Adrenal gland (tissue), 19 donors: ENCODE data around the gene FBLN1. TPM values are rescaled to one million over a fixed set of nuclear protein-coding genes. Genes with fewer than 3 reads are reported as not detected.
A peak's percentile ranks its signal among the peaks of the same experiment; 100 is the strongest.

Experiments used
- DNase-seq, 7 donors: peaks; one replicate each; pipeline ENCODE4 v3.0.0-alpha.2; 2019 to 2020
- H3K27ac ChIP-seq, 5 donors: fragments of 200-600 bp; sonication (generic) in 4 of 5; 1 replicate in 3 of 5; 2 replicates in 2 of 5; pipeline versions ENCODE4 v1.5.1 to v1.8.0; 2016 to 2020; ENCODE audit warnings: mild to moderate bottlenecking in 1 of 5
- H3K27me3 ChIP-seq: fragments of 200-600 bp; 2 replicates; pipeline ENCODE4 v1.8.0; 2021
- H3K36me3 ChIP-seq, 2 donors: fragments of 200-600 bp; replicated peaks in 1 of 2; 1 replicate in 1 of 2; 2 replicates in 1 of 2; pipeline versions ENCODE4 v1.5.1 to v1.8.0; 2018 to 2022
- H3K4me1 ChIP-seq, 2 donors: fragments of 200-600 bp; replicated peaks in 1 of 2; 1 replicate in 1 of 2; 2 replicates in 1 of 2; pipeline versions ENCODE4 v1.5.1 to v1.8.0; 2018 to 2021
- H3K4me3 ChIP-seq, 4 donors: fragments of 200-600 bp; sonication (generic) in 3 of 4; one replicate each; pipeline ENCODE4 v1.5.1; 2016 to 2018
- H3K9me3 ChIP-seq, 3 donors: fragments of 200-600 bp; sonication (generic) in 1 of 3; replicated peaks in 1 of 3; 1 replicate in 2 of 3; 2 replicates in 1 of 3; pipeline versions ENCODE4 v1.5.1 to v1.8.0; 2016 to 2021
- POLR2A ChIP-seq, 2 donors: fragments of 450-650 bp; IDR thresholded peaks; one replicate each; pipeline ENCODE4 v1.6.1; 2017; ENCODE audit warnings: antibody characterized with exemption in 2 of 2, mild to moderate bottlenecking in 2 of 2, moderate library complexity in 1 of 2
- WGBS, 4 donors: extraction: QIAGEN DNeasy Blood & Tissue Kit in 2 of 4; methylation state at CpG; one replicate each; pipeline versions ENCODE4 v1.1.5 to v1.1.7; 2013 to 2017; 5-methylcytosine and 5-hydroxymethylcytosine counted together
- intact Hi-C, 2 donors: fragments of 100-400 bp; cut with DNase I; formaldehyde crosslinking; loops; one replicate each; pipeline versions ENCODE4 v1.14.1 to v1.15.0; 2022 to 2023
- long read RNA-seq, 10 donors: library from polyadenylated mRNA in 3 of 10; unstranded in 2 of 10; stranded (forward) in 1 of 10; transcript quantifications; one replicate each; pipeline ENCODE4 v2.0.0 and lab custom pipeline, GENCODE V29; 2021 to 2026
- polyA plus RNA-seq, 3 donors: library from polyadenylated mRNA; stranded (reverse); fragments of 200-250 nt in 2 of 3; fragments of 350-450 nt in 1 of 3; fragmentation: Illumina TruSeq in 1 of 3; extraction: RNeasy Lipid Tissue Mini Kit (QIAGEN cat#74804) in 1 of 3; gene quantifications; one replicate each; pipeline ENCODE4 v1.2.3, GENCODE V29; 2013 to 2014
- total RNA-seq, 9 donors: library from RNA; depleted of rRNA in 4 of 9; stranded (reverse); fragments of >200 nt in 4 of 9; fragments of 120-200 nt in 1 of 9; fragmentation: NEBNext Ultra II Directional in 1 of 9; extraction: Animal tissue kit (Norgen Biotek cat#: 25700) in 1 of 9; gene quantifications; one replicate each; pipeline versions ENCODE4 v1.1.0 to v1.2.4, GENCODE V29; 2013 to 2023
- TF ChIP-seq, protein P1 (sequence below), 6 experiments: fragments of 450-650 bp in 4 of 6; fragments of 200-600 bp in 2 of 6; sonication (generic) in 1 of 6; IDR thresholded peaks; 1 replicate in 5 of 6; 2 replicates in 1 of 6; pipeline versions ENCODE4 v1.5.1 to v1.8.0; 2016 to 2021; ENCODE audit warnings: antibody characterized with exemption in 6 of 6, mild to moderate bottlenecking in 2 of 6, moderate library complexity in 1 of 6
- donor health status: healthy with polysubstance abuse.
- donor health status: Bipolar disorder and iron deficiency.
- donor health status: DM: yes; HTN: yes; CAD: no.
- donor health status: DM: no; HTN: no; CAD: no.
- donor health status: DM: no; HTN: no; CAD: no.
- donor health status: DM: yes; HTN: yes; CAD: no.

FBLN1 gene, protein sequence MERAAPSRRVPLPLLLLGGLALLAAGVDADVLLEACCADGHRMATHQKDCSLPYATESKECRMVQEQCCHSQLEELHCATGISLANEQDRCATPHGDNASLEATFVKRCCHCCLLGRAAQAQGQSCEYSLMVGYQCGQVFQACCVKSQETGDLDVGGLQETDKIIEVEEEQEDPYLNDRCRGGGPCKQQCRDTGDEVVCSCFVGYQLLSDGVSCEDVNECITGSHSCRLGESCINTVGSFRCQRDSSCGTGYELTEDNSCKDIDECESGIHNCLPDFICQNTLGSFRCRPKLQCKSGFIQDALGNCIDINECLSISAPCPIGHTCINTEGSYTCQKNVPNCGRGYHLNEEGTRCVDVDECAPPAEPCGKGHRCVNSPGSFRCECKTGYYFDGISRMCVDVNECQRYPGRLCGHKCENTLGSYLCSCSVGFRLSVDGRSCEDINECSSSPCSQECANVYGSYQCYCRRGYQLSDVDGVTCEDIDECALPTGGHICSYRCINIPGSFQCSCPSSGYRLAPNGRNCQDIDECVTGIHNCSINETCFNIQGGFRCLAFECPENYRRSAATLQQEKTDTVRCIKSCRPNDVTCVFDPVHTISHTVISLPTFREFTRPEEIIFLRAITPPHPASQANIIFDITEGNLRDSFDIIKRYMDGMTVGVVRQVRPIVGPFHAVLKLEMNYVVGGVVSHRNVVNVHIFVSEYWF
- total RNA-seq (100 to 1,000 TPM in 8 of 9 donors, 10 to 100 TPM in 1; 13.0 to 387 (median 229) TPM), polyA plus RNA-seq (100 to 1,000 TPM in 1 of 3 donors, 10 to 100 TPM in 2; 42.1 to 139 (median 83.6) TPM)
- long read RNA-seq, donor 1, partial matches to known transcripts = 0 of 3 reads
- long read RNA-seq, donor 1, other reads (novel, unspliced or antisense) = 0 of 3 reads
- long read RNA-seq, donor 2, partial matches to known transcripts = 0 of 4 reads
- long read RNA-seq, donor 2, other reads (novel, unspliced or antisense) = 0 of 4 reads
- long read RNA-seq, donor 3 = 0 reads
- long read RNA-seq, donor 4, transcript FBLN1-202 (17 exons, 2,896 nt) = major isoform, 13 of 35 reads
- long read RNA-seq, donor 4, transcript FBLN1-201 (15 exons, 2,251 nt) = minor isoform, 12 of 35 reads
- long read RNA-seq, donor 4, partial matches to known transcripts = 7 of 35 reads
- long read RNA-seq, donor 4, other reads (novel, unspliced or antisense) = 3 of 35 reads
- long read RNA-seq, donor 5, transcript FBLN1-202 (17 exons, 2,896 nt) = major isoform, 217 of 369 reads
- long read RNA-seq, donor 5, transcript FBLN1-201 (15 exons, 2,251 nt) = minor isoform, 120 of 369 reads
- long read RNA-seq, donor 5, partial matches to known transcripts = 15 of 369 reads
- long read RNA-seq, donor 5, other reads (novel, unspliced or antisense) = 17 of 369 reads
- long read RNA-seq, donor 6, transcript FBLN1-202 (17 exons, 2,896 nt) = minor isoform, 10 of 54 reads
- long read RNA-seq, donor 6, transcript FBLN1-201 (15 exons, 2,251 nt) = major isoform, 20 of 54 reads
- long read RNA-seq, donor 6, partial matches to known transcripts = 23 of 54 reads
- long read RNA-seq, donor 6, other reads (novel, unspliced or antisense) = 1 of 54 reads
- long read RNA-seq, donor 7, partial matches to known transcripts = 6 of 6 reads
- long read RNA-seq, donor 7, other reads (novel, unspliced or antisense) = 0 of 6 reads
- long read RNA-seq, donor 8, transcript FBLN1-201 (15 exons, 2,251 nt) = major isoform, 7 of 36 reads
- long read RNA-seq, donor 8, partial matches to known transcripts = 28 of 36 reads
- long read RNA-seq, donor 8, other reads (novel, unspliced or antisense) = 0 of 36 reads
- long read RNA-seq, donor 9, partial matches to known transcripts = 0 of 5 reads
- long read RNA-seq, donor 9, other reads (novel, unspliced or antisense) = 0 of 5 reads
- long read RNA-seq, donor 10, transcript FBLN1-201 (15 exons, 2,251 nt) = major isoform, 13 of 27 reads
- long read RNA-seq, donor 10, partial matches to known transcripts = 14 of 27 reads
- long read RNA-seq, donor 10, other reads (novel, unspliced or antisense) = 0 of 27 reads

GRCh38 chr22:45502215-45503049 lies at the start of gene FBLN1:
TSS of gene FBLN1 (plus strand) at chr22:45502883. CDS start at chr22:45502986, 103 bp downstream.
- Histone ChIP-seq H3K4me3 (peak within 1 kb of the TSS in 1 of 4 donors; percentile 57), H3K27ac (peak within 1 kb of the TSS in 4 of 5 donors; percentile 28 to 87 (median 44)), H3K36me3 (no peaks in the 10 kb centered on the region), H3K27me3 (peaks cover 32% of the 10 kb centered on the region), H3K4me1 (no peaks in the 10 kb centered on the region), H3K9me3 (no peaks in the 10 kb centered on the region)
- TF ChIP-seq POLR2A (IDR thresholded peaks at IDR 0.05) = no peak
- TF ChIP-seq, protein P1, sequence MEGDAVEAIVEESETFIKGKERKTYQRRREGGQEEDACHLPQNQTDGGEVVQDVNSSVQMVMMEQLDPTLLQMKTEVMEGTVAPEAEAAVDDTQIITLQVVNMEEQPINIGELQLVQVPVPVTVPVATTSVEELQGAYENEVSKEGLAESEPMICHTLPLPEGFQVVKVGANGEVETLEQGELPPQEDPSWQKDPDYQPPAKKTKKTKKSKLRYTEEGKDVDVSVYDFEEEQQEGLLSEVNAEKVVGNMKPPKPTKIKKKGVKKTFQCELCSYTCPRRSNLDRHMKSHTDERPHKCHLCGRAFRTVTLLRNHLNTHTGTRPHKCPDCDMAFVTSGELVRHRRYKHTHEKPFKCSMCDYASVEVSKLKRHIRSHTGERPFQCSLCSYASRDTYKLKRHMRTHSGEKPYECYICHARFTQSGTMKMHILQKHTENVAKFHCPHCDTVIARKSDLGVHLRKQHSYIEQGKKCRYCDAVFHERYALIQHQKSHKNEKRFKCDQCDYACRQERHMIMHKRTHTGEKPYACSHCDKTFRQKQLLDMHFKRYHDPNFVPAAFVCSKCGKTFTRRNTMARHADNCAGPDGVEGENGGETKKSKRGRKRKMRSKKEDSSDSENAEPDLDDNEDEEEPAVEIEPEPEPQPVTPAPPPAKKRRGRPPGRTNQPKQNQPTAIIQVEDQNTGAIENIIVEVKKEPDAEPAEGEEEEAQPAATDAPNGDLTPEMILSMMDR (IDR thresholded peaks at IDR 0.05) = no peak
- no peak for DNase-seq
- intact Hi-C loops = no loop called here
- WGBS, 4 donors = 8 to 25% (median 11%) methylated on average over 18 to 89 of the region's 89 CpGs

GRCh38 chr22:45453764-45454163 lies 48.9 kb upstream of the FBLN1 start:
- Histone ChIP-seq H3K36me3 (no peaks in the 10 kb centered on the region), H3K4me3 (no peak overlapping the region), H3K4me1 (no peaks in the 10 kb centered on the region), H3K27me3 (no peaks in the 10 kb centered on the region), H3K27ac (peak overlapping the region in 1 of 5 donors; percentile 84), H3K9me3 (no peaks in the 10 kb centered on the region)
- intact Hi-C loops = no loop called here
- DNase-seq = no peak
- 86 to 92% (median 87%) methylated on average over 6 of the region's 6 CpGs for WGBS, 4 donors
- no peak for TF ChIP-seq POLR2A (IDR thresholded peaks at IDR 0.05)
- TF ChIP-seq, protein P1 (IDR thresholded peaks at IDR 0.05) = no peak

GRCh38 chr22:45454275-45454674 lies 48.4 kb upstream of the FBLN1 start:
- H3K27ac ChIP-seq = no peak overlapping the region
- H3K4me3 ChIP-seq = no peak overlapping the region
- no peak for TF ChIP-seq POLR2A (IDR thresholded peaks at IDR 0.05)
- TF ChIP-seq, protein P1 (IDR thresholded peaks at IDR 0.05) = no peak
- no peaks in the 10 kb centered on the region for H3K4me1 ChIP-seq
- H3K27me3 ChIP-seq = no peaks in the 10 kb centered on the region
- intact Hi-C loops = no loop called here
- no peak for DNase-seq
- 68 to 86% (median 70%) methylated on average over 4 of the region's 4 CpGs for WGBS, 4 donors
- H3K9me3 ChIP-seq = no peaks in the 10 kb centered on the region
- H3K36me3 ChIP-seq = no peaks in the 10 kb centered on the region
